ENCODE measurements around the gene IMMP2L. TPM values are rescaled to one million over a fixed set of nuclear protein-coding genes. Genes with fewer than 3 reads are reported as not detected.

Gene IMMP2L
- total and polyA plus RNA-seq, 2 of the 8 experiments (the other 6 are each of a cell fraction or from before 2014, with no cell fraction given), result 2.3 to 10.1 TPM

- H2BK120ac ChIP-seq (replicated peaks; ENCODE audit: low read depth, low read length), result no peak overlapping the region
- no peak for DNase-seq (ENCODE audit: low read depth in 1 of 2, low spot score in 2 of 2)
- no peaks in the 10 kb centered on the region for H3K4me1 ChIP-seq (replicated peaks in 1 of 4; ENCODE audit: control insufficient read depth in 3 of 4, insufficient read depth in 4 of 4, low read length in 3 of 4)
- no peaks in the 10 kb centered on the region for H3K79me1 ChIP-seq (ENCODE audit: low read depth, low read length)
- H3K4ac ChIP-seq (replicated peaks; ENCODE audit: insufficient read length, low read depth, low read length), result no peak overlapping the region
- POLR2A ChIA-PET (ENCODE audit: partially characterized antibody), result no interaction called here
- H2AK5ac ChIP-seq (ENCODE audit: low read depth, low read length), result no peak overlapping the region
- H3K9me3 ChIP-seq (ENCODE audit: insufficient read depth in 2 of 2, low read depth in 1 of 2, low read length in 1 of 2), result no peaks in the 10 kb centered on the region
- H3K18ac ChIP-seq (ENCODE audit: extremely low read depth, low read length), result no peak overlapping the region
- CTCF ChIA-PET (ENCODE audit: partially characterized antibody), result no interaction called here
- no peak overlapping the region for H3K9ac ChIP-seq (replicated peaks in 1 of 4; ENCODE audit: extremely low read depth in 1 of 4, low read depth in 3 of 4, low read length in 3 of 4)
- H3K23me2 ChIP-seq (ENCODE audit: low read depth, low read length), result no peaks in the 10 kb centered on the region
- no peak overlapping the region for H2BK20ac ChIP-seq (ENCODE audit: low read length)
- no peak overlapping the region for H3K4me2 ChIP-seq (ENCODE audit: insufficient read depth in 1 of 2, low read depth in 2 of 2, low read length in 2 of 2)
- H3K27me3 ChIP-seq (replicated peaks in 1 of 4; ENCODE audit: control insufficient read depth in 3 of 4, extremely low read depth in 1 of 4, insufficient read depth in 3 of 4, low read length in 3 of 4), result no peaks in the 10 kb centered on the region
- H3K4me3 ChIP-seq (ENCODE audit: extremely low read depth in 1 of 4, insufficient read depth in 2 of 4, low read depth in 3 of 4, low read length in 4 of 4), result no peak overlapping the region
- no peak overlapping the region for H2BK5ac ChIP-seq (ENCODE audit: low read depth, low read length)
- H3K27ac ChIP-seq (ENCODE audit: low read depth, low read length), result no peak overlapping the region
- no peak overlapping the region for H2BK12ac ChIP-seq (ENCODE audit: low read depth, low read length)
- H3K23ac ChIP-seq (ENCODE audit: insufficient read length), result no peak overlapping the region
- H3K56ac ChIP-seq (replicated peaks; ENCODE audit: insufficient read length, low read depth, low read length), result no peak overlapping the region
- no peaks in the 10 kb centered on the region for H3K79me2 ChIP-seq (ENCODE audit: control insufficient read depth in 1 of 2, insufficient read depth in 2 of 2, low read length in 2 of 2)
- no peak for FAIRE-seq
- no peak overlapping the region for H4K5ac ChIP-seq (ENCODE audit: insufficient read length, low read depth, low read length)
- no peak overlapping the region for H2AFZ ChIP-seq (ENCODE audit: low read length)
- no peak overlapping the region for H3K14ac ChIP-seq (ENCODE audit: insufficient read length)
- no peak overlapping the region for H4K91ac ChIP-seq (replicated peaks; ENCODE audit: insufficient read length, low read length)
- H2BK15ac ChIP-seq (ENCODE audit: low read length), result no peak overlapping the region
- no peaks in the 10 kb centered on the region for H4K20me1 ChIP-seq (replicated peaks in 1 of 2; ENCODE audit: control insufficient read depth in 1 of 2, insufficient read depth in 2 of 2, low read length in 2 of 2)
- no peaks in the 10 kb centered on the region for H3K36me3 ChIP-seq (ENCODE audit: control insufficient read depth in 2 of 4, insufficient read depth in 4 of 4, low read length in 3 of 4)
- H4K8ac ChIP-seq (ENCODE audit: extremely low read depth, insufficient read depth, low read length), result no peak overlapping the region
- TF ChIP-seq POLR2AphosphoS5 (IDR thresholded peaks at IDR 0.05; ENCODE audit: low read depth, low read length) (no peak), CREB1 (IDR thresholded peaks at IDR 0.05) (no peak), RNF2 (IDR thresholded peaks at IDR 0.05; ENCODE audit: borderline replicate concordance, low read depth, low read length, missing control alignments, poor library complexity, severe bottlenecking) (no peak), RBBP5 (IDR thresholded peaks at IDR 0.05; ENCODE audit: borderline replicate concordance, low read depth, low read length) (no peak), JUND (IDR thresholded peaks at IDR 0.05; ENCODE audit: low read length) (no peak), TBP (IDR thresholded peaks at IDR 0.05; ENCODE audit: low read depth, low read length) (no peak), MAX (IDR thresholded peaks at IDR 0.05) (no peak), TCF12 (IDR thresholded peaks at IDR 0.05; ENCODE audit: low read depth, low read length) (no peak), SUZ12 (IDR thresholded peaks at IDR 0.05; ENCODE audit: low read length) (no peak), CTCF (IDR thresholded peaks at IDR 0.05; ENCODE audit: control extremely low read depth in 1 of 3, insufficient read depth in 1 of 3, low read depth in 1 of 3, low read length in 3 of 3) (no peak), YY1 (IDR thresholded peaks at IDR 0.05; ENCODE audit: low read depth, low read length) (no peak), SIN3A (conservative IDR thresholded peaks at IDR 0.05 in 1 of 2, IDR thresholded peaks at IDR 0.05 in 1 of 2; ENCODE audit: low read depth in 1 of 2, low read length in 2 of 2) (no peak), RFX5 (IDR thresholded peaks at IDR 0.05; ENCODE audit: borderline replicate concordance, low read depth, low read length) (no peak)
These were observed 379.0 kb downstream of the IMMP2L start for GRCh38 chr7:111183321-111183720.

Measured in H1 (cell line).